ENCODE results near the gene OSBPL5.

GRCh38 chr11:3041699-3042441 lies 123.2 kb downstream of the OSBPL5 start:
- TF ChIP-seq EZH2 (IDR thresholded peaks at IDR 0.05; ENCODE audit: low read length, missing control alignments) (no peak), CTCF (conservative IDR thresholded peaks at IDR 0.05 in 1 of 2, IDR thresholded peaks at IDR 0.05 in 1 of 2; ENCODE audit: low read depth in 1 of 2, low read length in 2 of 2) (no peak)
